HG02840 (cell line): ENCODE results near the gene IPPK.

Experiments used
- ATAC-seq: cut with Tn5 transposase; IDR thresholded peaks from one replicate; pipeline ENCODE4 v1.9.1; 2021; ENCODE audit warnings: mild to moderate bottlenecking, moderate library complexity, moderate number of reproducible peaks; ENCODE audit not compliant: unreplicated experiment, low FRiP score

Gene IPPK

DNA sequence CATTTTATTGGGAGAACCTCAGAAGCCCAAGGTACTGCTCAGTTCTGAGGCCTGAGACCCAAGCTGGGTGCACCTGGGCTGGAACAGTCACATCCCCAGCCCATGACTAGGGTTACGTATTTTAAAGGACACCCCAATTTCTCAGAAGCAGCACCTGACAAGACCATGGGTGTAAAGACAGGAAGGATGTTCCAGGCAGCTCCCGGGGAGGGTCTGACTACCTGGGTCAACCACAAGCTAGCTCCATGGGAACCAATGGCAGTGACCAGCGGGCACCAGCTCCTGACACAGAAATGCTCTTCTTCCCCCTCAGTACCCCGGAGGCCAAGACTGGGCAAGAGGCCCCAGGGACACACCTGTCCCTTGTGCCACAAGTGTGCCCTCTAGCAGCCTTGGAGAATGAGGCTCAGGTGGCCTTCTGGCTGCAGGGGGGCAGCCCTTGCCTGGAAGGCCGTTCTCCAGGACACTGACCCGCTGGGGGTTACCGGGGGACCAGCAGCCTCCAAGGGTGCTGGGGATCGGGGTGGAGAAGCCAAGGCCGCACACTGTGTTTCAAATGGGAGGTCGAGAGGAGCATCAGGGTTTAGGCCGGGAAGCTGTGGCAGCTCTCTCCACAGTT, 52.6 kb downstream of the IPPK start:
- no peak for ATAC-seq

DNA sequence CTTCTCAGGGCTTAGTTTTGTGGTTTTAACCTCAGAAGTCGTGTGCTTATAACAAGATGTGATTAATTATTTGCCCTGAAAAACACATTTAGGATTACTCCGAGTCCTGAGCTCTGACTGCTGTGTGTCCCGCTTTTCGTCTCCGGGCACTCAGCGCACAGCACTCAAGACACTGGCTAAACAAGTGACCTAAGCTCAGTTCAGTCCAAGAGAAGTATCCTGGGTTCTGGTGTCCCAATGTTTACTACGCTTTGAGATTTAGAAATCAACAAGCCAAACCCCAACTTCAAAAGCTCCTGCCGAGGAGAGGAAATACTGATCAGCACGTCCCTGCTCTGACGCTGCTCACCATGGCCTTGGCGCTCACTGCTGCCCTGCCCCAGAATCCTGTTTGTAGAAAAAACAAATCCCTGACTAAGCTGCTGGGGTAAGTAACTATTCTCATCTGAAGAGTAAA, 53.2 kb downstream of the IPPK start:
- ATAC-seq, result no peak

GRCh38 chr9:92616199-92616641, 53.7 kb downstream of the IPPK start:
- ATAC-seq, result no peak

- no peak for ATAC-seq
Observed at GRCh38 chr9:92615790-92616189, 54.1 kb downstream of the IPPK start.

DNA sequence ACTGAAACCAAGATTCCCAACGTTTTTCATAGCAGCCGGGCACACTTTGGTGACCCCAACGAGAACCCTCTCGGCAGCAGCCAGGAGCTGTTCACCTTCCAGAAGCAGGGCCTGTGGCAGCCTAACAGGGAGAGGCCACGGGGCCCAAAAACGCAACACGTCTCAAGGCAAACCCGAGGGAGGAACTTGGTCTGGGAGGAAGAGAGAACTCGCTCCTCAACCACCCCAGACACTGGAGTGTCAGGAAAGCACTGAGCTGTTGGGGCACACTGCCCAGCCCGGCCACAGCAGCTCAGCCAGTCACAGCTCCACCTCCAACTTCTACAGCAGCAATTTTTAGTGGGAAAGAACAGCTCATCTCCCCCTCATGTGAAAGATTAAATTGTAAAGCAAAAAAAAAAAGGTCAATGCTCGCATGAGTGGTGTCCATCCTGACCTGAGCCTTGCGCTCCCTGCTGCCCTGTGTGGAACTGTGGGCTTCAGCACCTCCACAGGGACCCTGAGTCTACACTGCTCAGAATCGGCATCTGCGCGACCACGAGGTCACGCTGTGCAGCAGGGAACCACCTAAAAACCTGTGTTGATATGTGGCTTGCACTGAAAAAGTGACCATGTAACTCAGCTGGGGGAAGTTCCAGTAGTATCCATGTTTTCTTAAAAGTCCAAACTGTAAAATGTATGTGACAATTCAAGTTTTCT, 55.0 kb downstream of the IPPK start:
- no peak for ATAC-seq

- no peak for ATAC-seq
Observed at GRCh38 chr9:92614123-92614510, 55.8 kb downstream of the IPPK start.

GRCh38 chr9:92613268-92614122, 56.4 kb downstream of the IPPK start:
- ATAC-seq, result no peak

- no peak for ATAC-seq
Observed at GRCh38 chr9:92612816-92613215, 57.1 kb downstream of the IPPK start.

DNA sequence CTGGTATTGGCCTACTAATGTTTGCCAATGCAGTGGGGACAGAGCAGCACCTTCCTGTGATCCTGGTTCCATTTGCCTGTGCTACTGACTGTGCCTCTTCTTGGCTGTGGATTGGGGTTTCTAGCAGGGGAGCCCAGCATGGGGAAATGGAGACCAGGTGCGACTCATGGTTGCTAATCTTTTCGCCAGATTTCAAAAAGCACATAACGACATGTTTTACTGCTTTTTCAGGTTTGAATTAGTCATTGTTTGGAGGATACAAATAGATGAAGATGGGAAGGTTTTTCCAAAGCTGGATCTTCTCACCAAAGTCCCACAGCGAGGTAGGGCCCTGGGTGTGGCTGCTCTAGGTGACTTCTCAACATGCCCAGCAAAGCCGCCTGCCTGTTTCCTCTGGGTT, 57.6 kb downstream of the IPPK start:
- no peak for ATAC-seq

- ATAC-seq, result no peak
Observed at GRCh38 chr9:92611621-92612285, 58.2 kb downstream of the IPPK start.

DNA sequence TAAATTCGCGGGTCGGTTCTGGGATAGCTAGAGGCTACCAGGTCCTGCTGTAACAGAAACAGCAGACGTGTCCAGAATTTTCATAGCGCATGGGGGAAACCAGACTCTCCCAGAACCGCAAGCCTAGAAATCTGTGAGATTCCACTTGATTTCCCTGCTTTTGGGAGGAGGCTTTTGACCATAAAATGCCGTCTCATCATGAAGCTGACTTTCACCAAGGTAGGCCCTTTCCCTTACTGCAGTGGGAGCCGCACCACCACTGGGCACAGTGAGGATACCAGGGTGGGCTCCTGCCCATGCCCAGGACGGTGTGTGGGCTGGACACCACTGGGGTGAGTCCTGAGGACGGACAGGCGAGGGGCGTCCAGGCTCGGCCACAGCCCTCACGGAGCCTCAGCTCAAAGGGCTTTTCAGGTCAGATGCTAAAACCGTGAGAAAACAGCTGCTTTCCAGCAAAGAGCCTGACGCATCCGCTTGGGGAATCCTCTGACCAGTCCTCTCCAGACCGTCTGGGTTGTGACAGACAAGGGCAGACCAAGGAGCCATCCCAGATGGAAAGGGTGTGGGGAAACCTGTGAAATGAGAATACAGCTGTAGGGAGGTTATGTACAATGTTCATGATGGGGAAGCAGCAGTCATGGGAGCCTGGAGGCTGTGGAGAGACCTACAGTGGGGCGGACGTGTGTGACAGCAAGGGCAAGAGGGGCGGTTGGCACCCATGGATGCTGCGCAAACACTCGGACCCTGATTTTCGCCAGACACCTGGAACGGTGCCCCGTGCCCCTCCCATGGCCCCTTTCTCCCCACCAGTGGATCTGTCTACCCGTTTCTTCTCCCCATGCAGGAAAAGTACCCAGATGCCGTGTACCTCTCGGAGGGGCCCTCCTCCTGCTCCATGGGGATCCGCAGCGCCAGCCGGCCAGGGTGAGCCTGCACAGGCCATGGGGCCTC, 59.2 kb downstream of the IPPK start:
- ATAC-seq, result no peak

GRCh38 chr9:92608909-92609445, 61.0 kb downstream of the IPPK start:
- no peak for ATAC-seq

DNA sequence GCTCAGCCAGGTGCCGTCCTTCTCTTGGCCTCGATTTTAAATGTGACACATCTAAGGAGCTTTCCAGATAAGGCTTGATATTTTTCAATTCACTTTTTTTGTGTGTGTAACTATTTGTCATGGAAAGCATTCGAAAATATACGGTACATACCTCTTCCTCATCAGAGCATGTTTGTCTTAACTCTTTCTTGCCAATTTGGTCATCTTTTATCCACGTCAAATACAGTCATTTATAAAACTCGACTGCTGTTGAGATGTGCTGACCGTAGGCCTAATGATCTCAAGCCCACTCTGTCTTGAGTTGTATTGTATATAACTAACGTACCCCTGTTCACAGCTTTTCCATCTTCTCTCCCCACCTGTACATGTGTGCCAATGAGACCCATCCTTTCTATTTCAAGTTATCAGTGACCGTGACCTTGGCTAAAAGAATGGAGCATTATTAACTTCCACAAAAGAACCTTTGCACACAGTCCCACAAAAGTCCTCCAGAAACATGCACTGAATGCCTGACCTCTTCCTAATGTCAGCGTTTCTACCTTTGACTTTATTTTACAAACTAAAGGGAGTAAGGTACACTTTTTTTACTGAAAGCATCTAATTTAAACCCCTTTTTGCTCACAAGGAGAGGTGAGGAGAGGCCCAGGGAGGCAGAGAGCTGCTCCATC, 61.6 kb downstream of the IPPK start:
- no peak for ATAC-seq

GRCh38 chr9:92607773-92608172, 62.2 kb downstream of the IPPK start:
- ATAC-seq, result no peak

- no peak for ATAC-seq
Observed at GRCh38 chr9:92607088-92607487, 62.8 kb downstream of the IPPK start.

- no peak for ATAC-seq
Observed at GRCh38 chr9:92605224-92605623, 64.7 kb downstream of the IPPK start.

- ATAC-seq, result no peak
Observed at GRCh38 chr9:92603990-92604389, 65.9 kb downstream of the IPPK start.

GRCh38 chr9:92603100-92603499, 66.8 kb downstream of the IPPK start:
- no peak for ATAC-seq

- no peak for ATAC-seq
Observed at GRCh38 chr9:92602413-92602812, 67.5 kb downstream of the IPPK start.
